ENCODE data around the gene PHOSPHO2.

The PHOSPHO2 gene

DNA sequence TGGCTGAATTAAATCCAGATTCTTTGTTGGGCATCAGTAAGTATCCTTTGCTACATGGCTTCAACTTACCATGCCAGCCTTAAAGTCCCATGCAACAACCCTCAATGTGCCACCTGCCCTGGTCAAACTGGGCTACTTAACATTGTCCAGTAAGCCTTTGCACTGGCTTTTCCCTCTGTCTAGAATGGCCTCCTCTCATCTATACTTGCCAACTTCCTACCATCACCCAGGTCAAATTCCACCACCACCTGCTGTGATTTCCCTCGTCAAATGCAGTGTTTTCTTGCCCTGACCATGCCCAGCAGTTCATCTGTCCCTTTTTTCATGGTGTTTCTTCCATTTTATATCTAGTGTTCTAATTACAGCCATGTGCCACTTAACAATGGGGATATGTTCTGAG is 45.1 kb downstream of the PHOSPHO2 start:
- Mint-ChIP-seq H3K9me3 (peaks cover 0 to 2% of the 10 kb centered on the region in 2 donors), H3K36me3 (peaks cover 10 to 20% of the 10 kb centered on the region in 2 donors), H3K4me1 (peaks cover 4 to 5% of the 10 kb centered on the region in 2 donors), H3K27me3 (peaks cover 8 to 17% of the 10 kb centered on the region in 2 donors), H3K4me3 (no peak overlapping the region), H3K27ac (no peak overlapping the region)
- DNase-seq = no peak
- no peak for ATAC-seq (replicated peaks)

GRCh38 chr2:169743549-169743948 is 49.3 kb downstream of the PHOSPHO2 start:
- H3K4me3 Mint-ChIP-seq = no peak overlapping the region
- H3K36me3 Mint-ChIP-seq = peaks cover 7 to 16% of the 10 kb centered on the region in 2 donors
- peaks cover 0 to 8% of the 10 kb centered on the region in 2 donors for H3K4me1 Mint-ChIP-seq
- DNase-seq (no peak), ATAC-seq (replicated peaks) (no peak)
- H3K9me3 Mint-ChIP-seq = peaks cover 0 to 2% of the 10 kb centered on the region in 2 donors
- no peak overlapping the region for H3K27ac Mint-ChIP-seq
- peaks cover 0 to 5% of the 10 kb centered on the region in 2 donors for H3K27me3 Mint-ChIP-seq

DNA sequence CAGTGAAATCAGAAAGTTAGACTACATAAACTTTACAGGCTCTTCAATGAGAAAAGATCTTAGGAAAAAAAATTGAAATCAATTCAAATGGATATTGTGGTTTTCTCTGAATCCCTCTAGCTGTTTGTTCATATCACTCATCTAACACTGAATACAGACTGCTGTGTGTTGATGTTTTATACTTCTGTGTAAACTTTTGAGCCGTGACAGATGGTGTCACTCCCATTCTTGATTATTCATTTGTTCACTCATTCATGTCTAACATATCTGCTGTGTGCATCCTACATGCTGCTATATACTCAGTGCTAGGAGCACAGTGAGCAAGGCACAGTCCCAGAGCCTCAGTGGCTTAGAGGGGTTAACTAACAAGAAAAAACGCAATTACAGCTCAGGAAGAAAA is 52.0 kb downstream of the PHOSPHO2 start:
- H3K4me3 Mint-ChIP-seq = no peak overlapping the region

GRCh38 chr2:169748319-169748718 is 54.0 kb downstream of the PHOSPHO2 start:
- H3K27me3 Mint-ChIP-seq = no peaks in the 10 kb centered on the region
- no peak overlapping the region for H3K27ac Mint-ChIP-seq
- H3K9me3 Mint-ChIP-seq = no peaks in the 10 kb centered on the region
- H3K4me3 Mint-ChIP-seq = no peak overlapping the region
- DNase-seq = no peak
- peaks cover 9% of the 10 kb centered on the region in 2 donors for H3K36me3 Mint-ChIP-seq
- peaks cover 0 to 5% of the 10 kb centered on the region in 2 donors for H3K4me1 Mint-ChIP-seq
- no peak for ATAC-seq (replicated peaks)

More for the DNA sequence above, 52.0 kb downstream of the PHOSPHO2 start:
- peaks cover 9% of the 10 kb centered on the region in 2 donors for H3K36me3 Mint-ChIP-seq
- ATAC-seq (replicated peaks) (no peak), DNase-seq (no peak)
- no peaks in the 10 kb centered on the region for H3K27me3 Mint-ChIP-seq
- H3K4me1 Mint-ChIP-seq = peaks cover 0 to 5% of the 10 kb centered on the region in 2 donors
- H3K9me3 Mint-ChIP-seq = no peaks in the 10 kb centered on the region
- H3K27ac Mint-ChIP-seq = no peak overlapping the region
